K562 (cell line): ENCODE data around the gene C16orf86. TPM values are rescaled to one million over a fixed set of nuclear protein-coding genes. Genes with fewer than 3 reads are reported as not detected.

Source experiments
- ATAC-seq: fragments of 200-7000 bp; cut with Tn5 transposase; 3 replicates; pipeline ENCODE4 v1.9.1; 2020; ENCODE audit warnings: moderate library complexity
- BruUV-seq: library from RNA; stranded (reverse); fragments of 400-500 nt; replicated peaks from 2 replicates; lab custom pipeline; 2021; lab: Mats Ljungman, UMichigan
- CTCF ChIA-PET: fragments of 300-600 bp; formaldehyde crosslinking; extraction: SDS; loops from one replicate; lab custom pipeline; 2021; ENCODE audit warnings: low intra/inter-chr PET ratio; lab: Yijun Ruan, JAX
- POLR2A ChIA-PET: fragments of 300-600, 350-650 bp; sonication (Branson Sonifier 250); formaldehyde crosslinking; extraction: SDS; loops from one replicate; lab custom pipeline; 2021; ENCODE audit warnings: antibody characterized with exemption, inconsistent platforms; lab: Yijun Ruan, JAX
- DNase-seq, 4 experiments: peaks; one replicate each; pipeline versions ENCODE4 v3.0.0 to v3.0.0-alpha.2; 2011 to 2018; ENCODE audit warnings: low spot score in 3 of 4, mixed read lengths in 3 of 4; ENCODE audit errors: extremely low read depth in 1 of 4
- FAIRE-seq: peaks from 2 replicates; lab custom pipeline; 2011; peaks lifted over from hg19 to GRCh38; lab: Jason Lieb, UNC
- H2AFZ ChIP-seq: 2 replicates; pipeline ENCODE4 v1.6.0; 2011; ENCODE audit warnings: low read depth, low read length, control low read depth, inconsistent platforms
- H3K27ac ChIP-seq: fragments of 200-600 bp; 3 replicates; pipeline ENCODE4 v1.8.0; 2011; ENCODE audit warnings: low read depth, mild to moderate bottlenecking, control low read depth, inconsistent platforms, low read length, moderate library complexity, mixed read lengths; ENCODE audit errors: extremely low read depth
- H3K27me3 ChIP-seq, 2 experiments: fragments of 300-600 bp in 1 of 2; 2 replicates in 1 of 2; 3 replicates in 1 of 2; pipeline versions ENCODE4 v1.6.0 to v1.8.0; 2011; ENCODE audit warnings: inconsistent platforms in 2 of 2, low read length in 2 of 2, mild to moderate bottlenecking in 1 of 2, mixed read lengths in 1 of 2, moderate library complexity in 1 of 2; ENCODE audit not compliant: control insufficient read depth in 2 of 2, insufficient read depth in 2 of 2
- H3K36me3 ChIP-seq: fragments of 300-600 bp; 3 replicates; pipeline ENCODE4 v1.8.0; 2011; ENCODE audit warnings: mild to moderate bottlenecking, low read length, inconsistent platforms; ENCODE audit not compliant: control insufficient read depth, insufficient read depth
- H3K4me1 ChIP-seq, 2 experiments: fragments of 200-600 bp in 1 of 2; replicated peaks in 1 of 2; 2 replicates in 1 of 2; 3 replicates in 1 of 2; pipeline versions ENCODE4 v1.5.1 to v1.8.0; 2011; ENCODE audit warnings: inconsistent platforms in 2 of 2, low read length in 2 of 2, mild to moderate bottlenecking in 1 of 2, mixed read lengths in 1 of 2, moderate library complexity in 1 of 2; ENCODE audit not compliant: control insufficient read depth in 2 of 2, insufficient read depth in 2 of 2
- H3K4me2 ChIP-seq: 2 replicates; pipeline ENCODE4 v1.6.1; 2011; ENCODE audit warnings: low read length, control low read depth, inconsistent platforms, mixed read lengths; ENCODE audit not compliant: insufficient read depth
- H3K4me3 ChIP-seq: fragments of 200-600 bp; sonication (generic), shearing (Covaris generic); 2 replicates; pipeline ENCODE4 v1.5.1; 2016; ENCODE audit warnings: control low read depth, inconsistent platforms
- H3K79me2 ChIP-seq: fragments of 200-600 bp; 3 replicates; pipeline ENCODE4 v1.8.0; 2011; ENCODE audit warnings: low read length, inconsistent platforms; ENCODE audit not compliant: control insufficient read depth, insufficient read depth
- H3K9ac ChIP-seq, 2 experiments: 2 replicates each; pipeline versions ENCODE4 v1.6.0 to v1.6.1; 2011; ENCODE audit warnings: low read depth in 2 of 2, low read length in 2 of 2, control low read depth in 1 of 2, inconsistent platforms in 1 of 2, mild to moderate bottlenecking in 1 of 2, mixed read lengths in 1 of 2; ENCODE audit not compliant: insufficient read depth in 1 of 2
- H3K9me1 ChIP-seq: one replicate; pipeline ENCODE4 v1.6.0; 2011; ENCODE audit warnings: inconsistent platforms, mild to moderate bottlenecking, low read length, moderate library complexity; ENCODE audit not compliant: control insufficient read depth, insufficient read depth
- H3K9me3 ChIP-seq: replicated peaks from 2 replicates; pipeline ENCODE4 v1.5.1; 2011; ENCODE audit warnings: low read depth, low read length, inconsistent platforms; ENCODE audit not compliant: control insufficient read depth, insufficient read depth
- H4K20me1 ChIP-seq: replicated peaks from 2 replicates; pipeline ENCODE4 v1.6.1; 2011; ENCODE audit warnings: low read length, inconsistent platforms, mixed read lengths; ENCODE audit not compliant: control insufficient read depth, insufficient read depth
- CHD4 ChIP-seq: fragments of 200-600 bp; sonication (generic); IDR thresholded peaks from 3 replicates; pipeline ENCODE4 v1.6.1; 2012; ENCODE audit warnings: low read depth, mild to moderate bottlenecking, mixed read lengths, low read length, inconsistent platforms; ENCODE audit not compliant: insufficient read depth, insufficient replicate concordance, poor library complexity, severe bottlenecking
- CREB1 ChIP-seq, 2 experiments: sonication (generic) in 1 of 2; formaldehyde crosslinking in 1 of 2; IDR thresholded peaks; 2 replicates each; pipeline versions ENCODE4 v1.6.1 to v1.8.0; 2012 to 2022; ENCODE audit warnings: inconsistent platforms in 1 of 2, mild to moderate bottlenecking in 1 of 2, missing genetic modification reagents in 1 of 2, moderate library complexity in 1 of 2
- HNRNPLL ChIP-seq: fragments of 200-400 bp; formaldehyde crosslinking; IDR thresholded peaks from 2 replicates; pipeline ENCODE4 v1.6.1; 2017; ENCODE audit warnings: low read length, low read depth, mild to moderate bottlenecking; ENCODE audit not compliant: poor library complexity, severe bottlenecking
- KHSRP ChIP-seq: fragments of 450-650 bp; IDR thresholded peaks from 2 replicates; pipeline ENCODE4 v1.6.1; 2017
- MECOM ChIP-seq: fragments of 250-450 bp; sonication (Bioruptor Pico); IDR thresholded peaks from 2 replicates; pipeline ENCODE4 v1.8.0; 2022; ENCODE audit warnings: inconsistent platforms
- NR1H2 ChIP-seq: sonication (generic); formaldehyde crosslinking; IDR thresholded peaks from 2 replicates; pipeline ENCODE4 v1.4.0; 2020; ENCODE audit warnings: mild to moderate bottlenecking, missing genetic modification reagents
- SMAD3 ChIP-seq: fragments of 450-650 bp; formaldehyde crosslinking; conservative IDR thresholded peaks from 2 replicates; pipeline ENCODE4 v1.4.0; 2020; ENCODE audit warnings: mild to moderate bottlenecking
- SMC3 ChIP-seq: conservative IDR thresholded peaks from 2 replicates; pipeline ENCODE4 v1.6.1; 2011; ENCODE audit warnings: low read depth, low read length, improper control_type of control experiment; ENCODE audit not compliant: insufficient read depth
- SREBF1 ChIP-seq: fragments of 150-350 bp; IDR thresholded peaks from 2 replicates; pipeline ENCODE4 v1.6.1; 2014; ENCODE audit warnings: antibody characterized with exemption, low read depth, low read length, borderline replicate concordance
- SRSF3 ChIP-seq: fragments of 200-400 bp; formaldehyde crosslinking; IDR thresholded peaks from 2 replicates; pipeline ENCODE4 v1.6.1; 2016; ENCODE audit warnings: mild to moderate bottlenecking, low read length, moderate library complexity; ENCODE audit not compliant: insufficient read depth
- U2AF1 ChIP-seq: fragments of 200-400 bp; formaldehyde crosslinking; optimal IDR thresholded peaks from 2 replicates; pipeline ENCODE3; 2017; ENCODE audit warnings: mild to moderate bottlenecking, low read depth, low read length, moderate library complexity
- ZNF212 ChIP-seq: fragments of 450-650 bp; formaldehyde crosslinking; IDR thresholded peaks from 2 replicates; pipeline ENCODE4 v1.4.0; 2020; ENCODE audit warnings: mild to moderate bottlenecking
- ZNF431 ChIP-seq: sonication (generic); formaldehyde crosslinking; IDR thresholded peaks from 2 replicates; pipeline ENCODE4 v1.8.0; 2022; ENCODE audit warnings: mild to moderate bottlenecking, missing genetic modification reagents
- ZSCAN29 ChIP-seq: fragments of 450-650 bp; IDR thresholded peaks from 2 replicates; pipeline ENCODE4 v1.6.1; 2017
- WGBS: fragments of 100-300 bp; shearing (Covaris generic); methylation state at CpG from one replicate; pipeline ENCODE4 v1.1.6; 2016; ENCODE audit warnings: low coverage, mixed read lengths; ENCODE audit not compliant: insufficient coverage; ENCODE audit errors: missing lambda C conversion rate; 5-methylcytosine and 5-hydroxymethylcytosine counted together
- in situ Hi-C: fragments of 300-500 bp; cut with MboI; formaldehyde crosslinking; loops from 4 replicates; pipeline ENCODE4 v1.15.0; 2018; ENCODE audit warnings: inconsistent platforms, mixed read lengths
- intact Hi-C: fragments of 100-400 bp; cut with micrococcal nuclease; formaldehyde crosslinking; loops from 2 replicates; pipeline ENCODE4 v1.14.2; 2022
- polyA plus RNA-seq, 8 experiments: library from polyadenylated mRNA; depleted of rRNA in 4 of 8; stranded (reverse) in 5 of 8; unstranded in 3 of 8; fragments of >200 nt; fragmentation: Nextera tagmentation in 2 of 8; fragmentation: Illumina TruSeq in 1 of 8; extraction: Ambion mirVana in 2 of 8; extraction: Trizol in 1 of 8; gene quantifications; 2 replicates each; pipeline versions ENCODE4 v1.2.1 to v1.2.3, GENCODE V29; 2011 to 2014; ENCODE audit warnings: inconsistent platforms in 1 of 8, missing spikeins in 1 of 8
- total RNA-seq, 7 experiments: library from RNA; depleted of rRNA in 6 of 7; stranded (reverse); fragments of >200 nt in 6 of 7; fragmentation: Illumina TruSeq in 2 of 7; extraction: Trizol in 2 of 7; gene quantifications; 2 replicates each; pipeline versions ENCODE4 v1.2.1 to v1.2.3, GENCODE V29; 2011 to 2021; ENCODE audit warnings: low replicate concordance in 1 of 7
- TF ChIP-seq, protein P1 (sequence below): fragments of 250-450 bp; sonication (Bioruptor Pico); IDR thresholded peaks from 2 replicates; pipeline ENCODE4 v1.8.0; 2022; ENCODE audit warnings: inconsistent platforms
- TF ChIP-seq, protein P2 (sequence below): sonication (generic); formaldehyde crosslinking; IDR thresholded peaks from 2 replicates; pipeline ENCODE4 v1.8.0; 2023; ENCODE audit warnings: mild to moderate bottlenecking, missing genetic modification reagents

Gene C16orf86
- total and polyA plus RNA-seq, 9 of the 15 experiments (the other 6 are each of a cell fraction or from before 2014, with no cell fraction given) = 0.13 to 1.2 (median 0.27) TPM; not detected in 3

DNA sequence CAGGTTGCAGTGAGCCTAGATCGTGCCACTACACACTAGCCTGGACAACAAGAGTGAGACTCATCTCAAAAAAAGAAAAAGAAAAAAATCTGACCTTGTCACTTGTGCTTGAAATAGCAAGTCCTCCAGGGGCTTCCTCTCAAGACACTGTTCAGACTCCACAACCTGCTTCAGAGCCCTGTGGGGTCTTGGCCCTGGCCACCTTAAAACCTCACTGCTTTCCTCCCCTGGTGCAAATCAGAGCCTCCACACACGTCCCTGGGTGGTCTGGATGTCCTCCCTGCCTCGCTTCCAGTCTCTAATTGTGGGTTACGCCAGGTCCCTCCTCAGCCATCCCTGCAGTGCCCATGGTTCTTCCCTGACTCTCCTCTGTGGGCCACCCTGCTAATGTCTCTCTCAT lies 11.3 kb upstream of the C16orf86 start:
- Histone ChIP-seq H3K9ac (peak overlapping the region in 1 of 2 experiments; percentile 22; a peak in 1 of 4 replicates), H3K9me3 (no peaks in the 10 kb centered on the region), H3K79me2 (peaks cover 14% of the 10 kb centered on the region), H3K27me3 (peaks cover 0 to 32% of the 10 kb centered on the region in 2 experiments; a peak in 2 of 5 replicates), H3K4me3 (no peak overlapping the region), H3K9me1 (no peaks in the 10 kb centered on the region), H4K20me1 (peaks cover 21% of the 10 kb centered on the region; the same call in 1 of the 2 replicates), H2AFZ (no peak overlapping the region), H3K4me1 (peaks cover 4 to 49% of the 10 kb centered on the region in 2 experiments), H3K36me3 (peaks cover 16% of the 10 kb centered on the region), H3K4me2 (no peak overlapping the region), H3K27ac (no peak overlapping the region)
- TF ChIP-seq, protein P1, sequence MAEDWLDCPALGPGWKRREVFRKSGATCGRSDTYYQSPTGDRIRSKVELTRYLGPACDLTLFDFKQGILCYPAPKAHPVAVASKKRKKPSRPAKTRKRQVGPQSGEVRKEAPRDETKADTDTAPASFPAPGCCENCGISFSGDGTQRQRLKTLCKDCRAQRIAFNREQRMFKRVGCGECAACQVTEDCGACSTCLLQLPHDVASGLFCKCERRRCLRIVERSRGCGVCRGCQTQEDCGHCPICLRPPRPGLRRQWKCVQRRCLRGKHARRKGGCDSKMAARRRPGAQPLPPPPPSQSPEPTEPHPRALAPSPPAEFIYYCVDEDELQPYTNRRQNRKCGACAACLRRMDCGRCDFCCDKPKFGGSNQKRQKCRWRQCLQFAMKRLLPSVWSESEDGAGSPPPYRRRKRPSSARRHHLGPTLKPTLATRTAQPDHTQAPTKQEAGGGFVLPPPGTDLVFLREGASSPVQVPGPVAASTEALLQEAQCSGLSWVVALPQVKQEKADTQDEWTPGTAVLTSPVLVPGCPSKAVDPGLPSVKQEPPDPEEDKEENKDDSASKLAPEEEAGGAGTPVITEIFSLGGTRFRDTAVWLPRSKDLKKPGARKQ (CRISPR knock-in tag) = no peak
- no peak for TF ChIP-seq ZSCAN29
- TF ChIP-seq CREB1 (IDR thresholded peaks at IDR 0.05) = no peak
- no peak for TF ChIP-seq CREB1 (CRISPR knock-in tag; IDR thresholded peaks at IDR 0.05)
- TF ChIP-seq NR1H2 (CRISPR knock-in tag) = no peak
- TF ChIP-seq ZNF431 = no peak
- TF ChIP-seq SMC3 = no peak
- no peak for TF ChIP-seq CHD4
- TF ChIP-seq, protein P2, sequence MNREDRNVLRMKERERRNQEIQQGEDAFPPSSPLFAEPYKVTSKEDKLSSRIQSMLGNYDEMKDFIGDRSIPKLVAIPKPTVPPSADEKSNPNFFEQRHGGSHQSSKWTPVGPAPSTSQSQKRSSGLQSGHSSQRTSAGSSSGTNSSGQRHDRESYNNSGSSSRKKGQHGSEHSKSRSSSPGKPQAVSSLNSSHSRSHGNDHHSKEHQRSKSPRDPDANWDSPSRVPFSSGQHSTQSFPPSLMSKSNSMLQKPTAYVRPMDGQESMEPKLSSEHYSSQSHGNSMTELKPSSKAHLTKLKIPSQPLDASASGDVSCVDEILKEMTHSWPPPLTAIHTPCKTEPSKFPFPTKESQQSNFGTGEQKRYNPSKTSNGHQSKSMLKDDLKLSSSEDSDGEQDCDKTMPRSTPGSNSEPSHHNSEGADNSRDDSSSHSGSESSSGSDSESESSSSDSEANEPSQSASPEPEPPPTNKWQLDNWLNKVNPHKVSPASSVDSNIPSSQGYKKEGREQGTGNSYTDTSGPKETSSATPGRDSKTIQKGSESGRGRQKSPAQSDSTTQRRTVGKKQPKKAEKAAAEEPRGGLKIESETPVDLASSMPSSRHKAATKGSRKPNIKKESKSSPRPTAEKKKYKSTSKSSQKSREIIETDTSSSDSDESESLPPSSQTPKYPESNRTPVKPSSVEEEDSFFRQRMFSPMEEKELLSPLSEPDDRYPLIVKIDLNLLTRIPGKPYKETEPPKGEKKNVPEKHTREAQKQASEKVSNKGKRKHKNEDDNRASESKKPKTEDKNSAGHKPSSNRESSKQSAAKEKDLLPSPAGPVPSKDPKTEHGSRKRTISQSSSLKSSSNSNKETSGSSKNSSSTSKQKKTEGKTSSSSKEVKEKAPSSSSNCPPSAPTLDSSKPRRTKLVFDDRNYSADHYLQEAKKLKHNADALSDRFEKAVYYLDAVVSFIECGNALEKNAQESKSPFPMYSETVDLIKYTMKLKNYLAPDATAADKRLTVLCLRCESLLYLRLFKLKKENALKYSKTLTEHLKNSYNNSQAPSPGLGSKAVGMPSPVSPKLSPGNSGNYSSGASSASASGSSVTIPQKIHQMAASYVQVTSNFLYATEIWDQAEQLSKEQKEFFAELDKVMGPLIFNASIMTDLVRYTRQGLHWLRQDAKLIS = no peak
- TF ChIP-seq KHSRP = no peak
- TF ChIP-seq SREBF1 = no peak
- TF ChIP-seq SRSF3 = no peak
- TF ChIP-seq U2AF1 = no peak
- no peak for TF ChIP-seq HNRNPLL
- no peak for TF ChIP-seq SMAD3 (CRISPR knock-in tag)
- TF ChIP-seq MECOM (CRISPR knock-in tag) = no peak
- TF ChIP-seq ZNF212 = no peak
- DNase-seq = no peak
- FAIRE-seq = no peak
- in situ Hi-C loops (no loop called here), intact Hi-C loops (no loop called here)
- WGBS = 32% methylated on average over 4 of the region's 4 CpGs
- ATAC-seq = no peak
- POLR2A ChIA-PET = interaction anchor here (0.5 kb wide), 1 partner anchor 237 kb away, joined by 3 read pairs; no protein-coding TSS in a partner anchor
- CTCF ChIA-PET = no interaction called here
- BruUV-seq = no TSS peak
